Nephron progenitor cell (in vitro differentiated cells): ENCODE results near the gene SMTNL1.
A peak's percentile ranks its signal among the peaks of the same experiment; 100 is the strongest.

ENCODE experiments used
- DNase-seq: peaks from one replicate; pipeline ENCODE4 v3.0.0; 2021
- H3K27ac Mint-ChIP-seq: 2 replicates; pipeline ENCODE4 v1.8.0; 2021; ENCODE audit warnings: mild to moderate bottlenecking, moderate library complexity, mixed read lengths
- H3K27me3 Mint-ChIP-seq: 2 replicates; pipeline ENCODE4 v1.8.0; 2021; ENCODE audit warnings: mild to moderate bottlenecking, low read depth, mixed read lengths; ENCODE audit not compliant: poor library complexity
- H3K36me3 Mint-ChIP-seq: 2 replicates; pipeline ENCODE4 v1.8.0; 2021; ENCODE audit warnings: low read depth, mixed read lengths
- H3K4me1 Mint-ChIP-seq: 2 replicates; pipeline ENCODE4 v1.8.0; 2021; ENCODE audit warnings: mixed read lengths
- H3K4me3 Mint-ChIP-seq: 2 replicates; pipeline ENCODE4 v1.8.0; 2021; ENCODE audit warnings: mild to moderate bottlenecking, moderate library complexity, mixed read lengths
- H3K9me3 Mint-ChIP-seq: 2 replicates; pipeline ENCODE4 v1.8.0; 2021; ENCODE audit warnings: mild to moderate bottlenecking, moderate library complexity, mixed read lengths
- CTCF ChIP-seq: fragments of 200-600 bp; sonication (generic); IDR thresholded peaks from 2 replicates; pipeline ENCODE4 v1.5.0; 2021; ENCODE audit warnings: antibody characterized with exemption

SMTNL1 gene

GRCh38 chr11:57546451-57546850 is 9.1 kb downstream of the SMTNL1 start:
- no peak for DNase-seq

GRCh38 chr11:57546869-57547475 is 9.6 kb downstream of the SMTNL1 start:
- H3K4me1 Mint-ChIP-seq, result peaks cover 20% of the 10 kb centered on the region
- H3K27ac Mint-ChIP-seq, result no peak overlapping the region
- peaks cover 8% of the 10 kb centered on the region for H3K27me3 Mint-ChIP-seq
- H3K4me3 Mint-ChIP-seq, result no peak overlapping the region
- peaks cover 31% of the 10 kb centered on the region for H3K36me3 Mint-ChIP-seq
- H3K9me3 Mint-ChIP-seq, result no peaks in the 10 kb centered on the region
- peak; percentile 12 for DNase-seq
- no peak for TF ChIP-seq CTCF

More at GRCh38 chr11:57546451-57546850, 9.1 kb downstream of the SMTNL1 start:
- TF ChIP-seq CTCF, result no peak
- H3K9me3 Mint-ChIP-seq, result no peaks in the 10 kb centered on the region
- no peak overlapping the region for H3K27ac Mint-ChIP-seq
- H3K4me1 Mint-ChIP-seq, result peaks cover 21% of the 10 kb centered on the region
- H3K36me3 Mint-ChIP-seq, result peaks cover 26% of the 10 kb centered on the region
- H3K27me3 Mint-ChIP-seq, result peaks cover 8% of the 10 kb centered on the region
- no peak overlapping the region for H3K4me3 Mint-ChIP-seq

- Mint-ChIP-seq H3K27me3 (peaks cover 8% of the 10 kb centered on the region), H3K36me3 (peaks cover 40% of the 10 kb centered on the region), H3K4me1 (peaks cover 12% of the 10 kb centered on the region), H3K27ac (peak overlapping the region; percentile 19), H3K4me3 (no peak overlapping the region), H3K9me3 (no peaks in the 10 kb centered on the region)
- no peak for DNase-seq
- TF ChIP-seq CTCF, result no peak
Observed at GRCh38 chr11:57547854-57548377, 10.5 kb downstream of the SMTNL1 start.

GRCh38 chr11:57549983-57550382 is 12.6 kb downstream of the SMTNL1 start:
- Mint-ChIP-seq H3K4me1 (peaks cover 6% of the 10 kb centered on the region), H3K9me3 (no peaks in the 10 kb centered on the region), H3K36me3 (peaks cover 55% of the 10 kb centered on the region)

GRCh38 chr11:57551941-57552340 is 14.5 kb downstream of the SMTNL1 start:
- peaks cover 6% of the 10 kb centered on the region for H3K4me1 Mint-ChIP-seq
- no peak overlapping the region for H3K4me3 Mint-ChIP-seq
- DNase-seq, result no peak
- peak overlapping the region; percentile 83 for H3K27ac Mint-ChIP-seq
- TF ChIP-seq CTCF, result no peak
- no peaks in the 10 kb centered on the region for H3K9me3 Mint-ChIP-seq
- H3K27me3 Mint-ChIP-seq, result no peaks in the 10 kb centered on the region
- peaks cover 71% of the 10 kb centered on the region for H3K36me3 Mint-ChIP-seq

More at GRCh38 chr11:57549983-57550382, 12.6 kb downstream of the SMTNL1 start:
- H3K27me3 Mint-ChIP-seq, result no peaks in the 10 kb centered on the region
- H3K27ac Mint-ChIP-seq, result peak overlapping the region; percentile 84
- TF ChIP-seq CTCF, result no peak
- no peak overlapping the region for H3K4me3 Mint-ChIP-seq
- no peak for DNase-seq

GRCh38 chr11:57552479-57552878 is 15.1 kb downstream of the SMTNL1 start:
- no peaks in the 10 kb centered on the region for H3K27me3 Mint-ChIP-seq
- TF ChIP-seq CTCF, result no peak
- peaks cover 71% of the 10 kb centered on the region for H3K36me3 Mint-ChIP-seq
- peak overlapping the region; percentile 83 for H3K27ac Mint-ChIP-seq
- peaks cover 4% of the 10 kb centered on the region for H3K4me1 Mint-ChIP-seq
- H3K4me3 Mint-ChIP-seq, result no peak overlapping the region
- H3K9me3 Mint-ChIP-seq, result no peaks in the 10 kb centered on the region
- DNase-seq, result no peak
